Suprapubic skin (tissue), 4 donors: ENCODE measurements around the gene ZC3H12A.

Experiments used
- EP300 ChIP-seq: sonication (generic); formaldehyde crosslinking; IDR thresholded peaks from one replicate; pipeline ENCODE4 v1.6.1; 2017; ENCODE audit warnings: antibody characterized with exemption
- POLR2AphosphoS5 ChIP-seq, 3 donors: sonication (generic); formaldehyde crosslinking; IDR thresholded peaks; one replicate each; pipeline ENCODE4 v1.6.1; 2017; ENCODE audit warnings: antibody characterized with exemption in 3 of 3
- TF ChIP-seq, protein P1 (sequence below), 2 donors: fragments of 200-600 bp in 1 of 2; fragments of 450-650 bp in 1 of 2; sonication (generic) in 1 of 2; IDR thresholded peaks; one replicate each; pipeline ENCODE4 v1.5.1; 2016 to 2019; ENCODE audit warnings: antibody characterized with exemption in 2 of 2, mild to moderate bottlenecking in 1 of 2, moderate library complexity in 1 of 2

DNA sequence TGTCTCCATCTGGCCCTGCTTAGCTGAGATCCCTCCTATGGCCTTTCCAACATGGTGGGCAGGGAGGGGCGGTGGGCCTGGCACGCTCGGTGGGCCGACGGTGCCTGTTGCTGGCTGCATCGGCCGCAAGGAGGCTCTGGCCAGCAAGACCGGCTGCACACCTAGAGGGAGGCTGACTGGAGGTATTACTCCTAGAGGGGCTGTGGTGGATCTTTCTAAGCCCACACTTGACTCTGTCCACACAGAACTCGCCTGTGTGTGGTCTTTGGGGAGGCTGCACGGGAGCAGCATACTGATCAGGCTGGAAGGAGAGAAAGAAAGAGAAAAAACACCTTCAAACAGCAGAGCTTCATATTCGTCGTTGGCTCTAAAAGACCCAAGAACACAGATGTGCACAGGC, 41.7 kb upstream of the ZC3H12A start:
- TF ChIP-seq, protein P1, sequence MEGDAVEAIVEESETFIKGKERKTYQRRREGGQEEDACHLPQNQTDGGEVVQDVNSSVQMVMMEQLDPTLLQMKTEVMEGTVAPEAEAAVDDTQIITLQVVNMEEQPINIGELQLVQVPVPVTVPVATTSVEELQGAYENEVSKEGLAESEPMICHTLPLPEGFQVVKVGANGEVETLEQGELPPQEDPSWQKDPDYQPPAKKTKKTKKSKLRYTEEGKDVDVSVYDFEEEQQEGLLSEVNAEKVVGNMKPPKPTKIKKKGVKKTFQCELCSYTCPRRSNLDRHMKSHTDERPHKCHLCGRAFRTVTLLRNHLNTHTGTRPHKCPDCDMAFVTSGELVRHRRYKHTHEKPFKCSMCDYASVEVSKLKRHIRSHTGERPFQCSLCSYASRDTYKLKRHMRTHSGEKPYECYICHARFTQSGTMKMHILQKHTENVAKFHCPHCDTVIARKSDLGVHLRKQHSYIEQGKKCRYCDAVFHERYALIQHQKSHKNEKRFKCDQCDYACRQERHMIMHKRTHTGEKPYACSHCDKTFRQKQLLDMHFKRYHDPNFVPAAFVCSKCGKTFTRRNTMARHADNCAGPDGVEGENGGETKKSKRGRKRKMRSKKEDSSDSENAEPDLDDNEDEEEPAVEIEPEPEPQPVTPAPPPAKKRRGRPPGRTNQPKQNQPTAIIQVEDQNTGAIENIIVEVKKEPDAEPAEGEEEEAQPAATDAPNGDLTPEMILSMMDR (IDR thresholded peaks at IDR 0.05): no peak
- TF ChIP-seq EP300 (no peak), POLR2AphosphoS5 (IDR thresholded peaks at IDR 0.05) (no peak)
